Upper lobe of left lung (tissue), 6 donors: ENCODE results near the gene IRF1. TPM values are rescaled to one million over a fixed set of nuclear protein-coding genes. Genes with fewer than 3 reads are reported as not detected.

ENCODE experiments used
- ATAC-seq, 2 donors: fragments of 200-7000 bp; cut with Tn5 transposase; one replicate each; pipeline ENCODE4 v1.9.1; 2022; ENCODE audit warnings: mild to moderate bottlenecking in 2 of 2, moderate library complexity in 2 of 2; ENCODE audit not compliant: low FRiP score in 2 of 2
- DNase-seq, 2 donors: peaks; one replicate each; pipeline ENCODE4 v3.0.0-alpha.2; 2019 to 2020
- H3K27ac ChIP-seq, 4 donors: fragments of 200-600 bp; sonication (generic); one replicate each; pipeline ENCODE4 v1.5.1; 2016 to 2019
- H3K27me3 ChIP-seq, 4 donors: fragments of 200-600 bp; sonication (generic); one replicate each; pipeline ENCODE4 v1.5.1; 2017 to 2019
- H3K36me3 ChIP-seq, 4 donors: fragments of 200-600 bp; sonication (generic); one replicate each; pipeline ENCODE4 v1.5.1; 2016 to 2019
- H3K4me1 ChIP-seq, 4 donors: fragments of 200-600 bp; sonication (generic); one replicate each; pipeline ENCODE4 v1.5.1; 2018 to 2019
- H3K4me3 ChIP-seq, 4 donors: fragments of 200-600 bp; sonication (generic); one replicate each; pipeline ENCODE4 v1.5.1; 2017 to 2019; ENCODE audit warnings: mild to moderate bottlenecking in 2 of 4, moderate library complexity in 1 of 4
- H3K9me3 ChIP-seq, 4 donors: fragments of 200-600 bp; sonication (generic); one replicate each; pipeline ENCODE4 v1.5.1; 2018 to 2019
- CTCF ChIP-seq, 6 experiments: fragments of 450-650 bp in 4 of 6; fragments of 200-600 bp in 2 of 6; sonication (generic) in 2 of 6; IDR thresholded peaks; one replicate each; pipeline ENCODE4 v1.5.1; 2016 to 2019; ENCODE audit warnings: antibody characterized with exemption in 6 of 6
- EP300 ChIP-seq, 4 donors: sonication (generic); formaldehyde crosslinking; IDR thresholded peaks; one replicate each; pipeline ENCODE4 v1.5.1; 2017; ENCODE audit warnings: antibody characterized with exemption in 4 of 4, control low read depth in 2 of 4
- POLR2A ChIP-seq, 4 donors: fragments of 450-650 bp; IDR thresholded peaks; one replicate each; pipeline ENCODE4 v1.5.1; 2016 to 2017; ENCODE audit warnings: antibody characterized with exemption in 4 of 4, mild to moderate bottlenecking in 2 of 4
- POLR2AphosphoS5 ChIP-seq, 2 donors: sonication (generic); formaldehyde crosslinking; IDR thresholded peaks; one replicate each; pipeline ENCODE4 v1.5.1; 2017; ENCODE audit warnings: antibody characterized with exemption in 2 of 2
- WGBS, 2 donors: methylation state at CpG; one replicate each; pipeline ENCODE4 v1.1.5; 2017 to 2018; 5-methylcytosine and 5-hydroxymethylcytosine counted together
- total RNA-seq, 6 donors: library from RNA; depleted of rRNA in 4 of 6; stranded (reverse); fragments of >200 nt in 4 of 6; gene quantifications; one replicate each; pipeline versions ENCODE4 v1.1.0 to v1.2.1, GENCODE V29; 2016 to 2021
- donor health status: DM: no; HTN: no; CAD: no; lungs with moderate emphysema.
- donor health status: DM: no; HTN: yes; CAD: no; lungs with severe emphysema.

The IRF1 gene
- total RNA-seq, 6 donors from 2014 or later, result 42.1 to 94.3 (median 79.3) TPM

DNA sequence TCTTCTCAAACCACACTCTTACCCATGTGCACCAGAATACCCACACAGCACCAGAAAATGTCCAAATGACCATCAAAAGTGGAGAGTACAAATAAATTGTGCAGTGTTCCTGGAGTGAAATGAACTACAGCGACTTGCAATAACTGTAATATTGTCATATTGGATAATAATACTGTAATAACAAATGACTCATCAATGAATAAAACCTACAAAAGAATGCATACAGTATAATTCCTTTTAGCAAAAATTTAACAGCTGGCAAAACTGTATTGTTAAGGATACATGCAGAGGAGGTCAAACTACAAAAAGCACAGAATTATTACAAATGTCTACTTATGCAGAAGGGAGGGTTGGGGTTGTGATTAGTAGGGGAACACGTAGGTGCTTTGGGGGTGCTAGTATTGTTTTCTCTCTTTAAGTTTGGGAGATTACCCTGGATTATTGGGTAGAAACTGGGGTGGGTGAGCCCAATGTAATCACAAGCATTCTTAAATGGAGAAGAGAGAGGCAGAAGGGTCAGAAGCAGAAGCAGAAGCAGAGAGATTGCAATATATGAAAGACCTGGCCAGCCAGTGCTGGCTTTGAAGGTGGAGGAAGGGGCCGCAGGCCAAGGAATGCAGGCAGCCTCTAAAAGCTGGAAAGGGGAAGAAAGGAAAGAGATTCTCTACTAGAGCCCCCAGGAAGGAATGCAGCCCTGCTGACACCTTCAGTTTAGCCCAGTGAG lies 21.8 kb downstream of the IRF1 start:
- H3K9me3 ChIP-seq, result no peaks in the 10 kb centered on the region
- TF ChIP-seq CTCF (IDR thresholded peaks at IDR 0.05), result no peak
- TF ChIP-seq POLR2AphosphoS5 (IDR thresholded peaks at IDR 0.05), result no peak
- TF ChIP-seq EP300 (IDR thresholded peaks at IDR 0.05), result no peak
- TF ChIP-seq POLR2A (IDR thresholded peaks at IDR 0.05), result no peak
- no peaks in the 10 kb centered on the region for H3K27me3 ChIP-seq
- WGBS, 2 donors, result 88 to 89% methylated on average over 3 of the region's 3 CpGs
- H3K36me3 ChIP-seq, result peaks cover 0 to 10% (median 0%) of the 10 kb centered on the region in 4 donors
- peaks cover 56 to 79% (median 64%) of the 10 kb centered on the region in 4 donors for H3K4me1 ChIP-seq
- peak overlapping the region in 3 of 4 donors; percentile 14 to 69 (median 46) for H3K27ac ChIP-seq
- H3K4me3 ChIP-seq, result no peak overlapping the region
- no peak for ATAC-seq
- DNase-seq, result peak in 1 of 2 donors; percentile 21

- peak overlapping the region; percentile 70 to 88 (median 84) for H3K27ac ChIP-seq
- ATAC-seq (peak in 1 of 2 donors; percentile 31), DNase-seq (no peak)
- no peak for TF ChIP-seq POLR2AphosphoS5 (IDR thresholded peaks at IDR 0.05)
- no peak for TF ChIP-seq POLR2A (IDR thresholded peaks at IDR 0.05)
- TF ChIP-seq CTCF (IDR thresholded peaks at IDR 0.05), result no peak
- TF ChIP-seq EP300 (IDR thresholded peaks at IDR 0.05), result no peak
- peaks cover 0 to 10% (median 0%) of the 10 kb centered on the region in 4 donors for H3K36me3 ChIP-seq
- WGBS, 2 donors, result 51 to 65% methylated on average over 3 to 4 of the region's 4 CpGs
- H3K9me3 ChIP-seq, result no peaks in the 10 kb centered on the region
- no peak overlapping the region for H3K4me3 ChIP-seq
- no peaks in the 10 kb centered on the region for H3K27me3 ChIP-seq
- H3K4me1 ChIP-seq, result peaks cover 58 to 79% (median 70%) of the 10 kb centered on the region in 4 donors
Measured at GRCh38 chr5:132467287-132467984, 23.1 kb downstream of the IRF1 start.

- WGBS, 2 donors, result 21 to 37% methylated on average over 7 to 18 of the region's 18 CpGs
- Histone ChIP-seq H3K9me3 (no peaks in the 10 kb centered on the region), H3K27me3 (no peaks in the 10 kb centered on the region), H3K27ac (peak overlapping the region; percentile 70 to 88 (median 84)), H3K36me3 (peaks cover 0 to 10% (median 0%) of the 10 kb centered on the region in 4 donors), H3K4me1 (peaks cover 56 to 79% (median 70%) of the 10 kb centered on the region in 4 donors), H3K4me3 (peak overlapping the region in 2 of 4 donors; percentile 2 to 11)
- TF ChIP-seq POLR2AphosphoS5 (IDR thresholded peaks at IDR 0.05) (peak; percentile 28 to 73), POLR2A (IDR thresholded peaks at IDR 0.05) (no peak), CTCF (IDR thresholded peaks at IDR 0.05) (no peak), EP300 (IDR thresholded peaks at IDR 0.05) (no peak)
- peak; percentile 80 to 81 for DNase-seq
- ATAC-seq, result peak; percentile 74 to 77
Measured at GRCh38 chr5:132466433-132467286, 23.9 kb downstream of the IRF1 start.

- 53 to 58% methylated on average over 9 to 10 of the region's 10 CpGs for WGBS, 2 donors
- peak overlapping the region; percentile 70 to 88 (median 84) for H3K27ac ChIP-seq
- peaks cover 57 to 77% (median 68%) of the 10 kb centered on the region in 4 donors for H3K4me1 ChIP-seq
- no peaks in the 10 kb centered on the region for H3K9me3 ChIP-seq
- no peak for ATAC-seq
- peak overlapping the region in 1 of 4 donors; percentile 27 for H3K4me3 ChIP-seq
- H3K36me3 ChIP-seq, result peaks cover 0 to 9% (median 0%) of the 10 kb centered on the region in 4 donors
- no peak for DNase-seq
- no peaks in the 10 kb centered on the region for H3K27me3 ChIP-seq
- no peak for TF ChIP-seq POLR2A (IDR thresholded peaks at IDR 0.05)
Measured at GRCh38 chr5:132465059-132465707, 25.4 kb downstream of the IRF1 start.
